GM12878 (cell line): ENCODE measurements around the gene KIZ. TPM values are rescaled to one million over a fixed set of nuclear protein-coding genes. Genes with fewer than 3 reads are reported as not detected.

Experiments used
- ATAC-seq: fragments of 200-7000 bp; cut with Tn5 transposase; 3 replicates; pipeline ENCODE4 v1.9.1; 2020; ENCODE audit warnings: mild to moderate bottlenecking, moderate library complexity
- BruUV-seq: library from RNA; stranded (reverse); fragments of 400-500 nt; replicated peaks from 2 replicates; lab custom pipeline; 2021; lab: Mats Ljungman, UMichigan
- CTCF ChIA-PET: fragments of 300-600 bp; sonication (Branson Sonifier 250); formaldehyde crosslinking; extraction: SDS; loops from one replicate; lab custom pipeline; 2021; ENCODE audit warnings: inconsistent platforms; lab: Yijun Ruan, JAX
- POLR2A ChIA-PET: fragments of 350-600 bp; formaldehyde crosslinking; extraction: SDS; loops from one replicate; lab custom pipeline; 2021; ENCODE audit warnings: inconsistent platforms; lab: Charles Lee
- RAD21 ChIA-PET: fragments of 300-600 bp; sonication (Branson Sonifier 250); formaldehyde crosslinking; loops from one replicate; lab custom pipeline; 2023; ENCODE audit warnings: antibody characterized with exemption; ENCODE audit not compliant: unreplicated experiment; lab: Charles Lee
- SMC1A ChIA-PET: fragments of 300-600 bp; sonication (Branson Sonifier 250); formaldehyde crosslinking; loops from one replicate; lab custom pipeline; 2023; ENCODE audit not compliant: unreplicated experiment, uncharacterized antibody; lab: Charles Lee
- DNase-seq: peaks from one replicate; pipeline ENCODE4 v3.0.0-alpha.2; 2011; ENCODE audit warnings: low read depth, low spot score
- FAIRE-seq: peaks from 3 replicates; lab custom pipeline; 2011; peaks lifted over from hg19 to GRCh38; lab: Jason Lieb, UNC
- H2AFZ ChIP-seq: 2 replicates; pipeline ENCODE4 v1.6.0; 2011; ENCODE audit warnings: low read depth, low read length, control low read depth; ENCODE audit not compliant: control insufficient read depth
- H3K27ac ChIP-seq: 2 replicates; pipeline ENCODE4 v1.5.1; 2011; ENCODE audit warnings: control low read depth; ENCODE audit not compliant: control insufficient read depth, insufficient read depth
- H3K27me3 ChIP-seq, 2 experiments: replicated peaks in 1 of 2; 2 replicates each; pipeline versions ENCODE4 v1.6.0 to v1.6.1; 2011; ENCODE audit warnings: low read length in 1 of 2; ENCODE audit not compliant: control insufficient read depth in 2 of 2, insufficient read depth in 2 of 2
- H3K36me3 ChIP-seq, 2 experiments: 2 replicates each; pipeline ENCODE4 v1.5.1; 2011; ENCODE audit warnings: low read length in 1 of 2; ENCODE audit not compliant: control insufficient read depth in 2 of 2, insufficient read depth in 2 of 2
- H3K4me1 ChIP-seq: 2 replicates; pipeline ENCODE4 v1.6.1; 2011; ENCODE audit warnings: mild to moderate bottlenecking, low read length, moderate library complexity, mixed read lengths; ENCODE audit not compliant: control insufficient read depth, insufficient read depth
- H3K4me2 ChIP-seq: 2 replicates; pipeline ENCODE4 v1.6.0; 2011; ENCODE audit warnings: control low read depth; ENCODE audit not compliant: control insufficient read depth, insufficient read depth
- H3K4me3 ChIP-seq: fragments of 200-600 bp; sonication (generic); 2 replicates; pipeline ENCODE4 v1.5.1; 2016
- H3K79me2 ChIP-seq: 2 replicates; pipeline ENCODE4 v1.6.0; 2011; ENCODE audit warnings: low read length; ENCODE audit not compliant: control insufficient read depth, insufficient read depth
- H3K9ac ChIP-seq: 2 replicates; pipeline ENCODE4 v1.8.0; 2011; ENCODE audit warnings: low read length, control low read depth, mixed read lengths; ENCODE audit not compliant: control insufficient read depth, insufficient read depth
- H3K9me3 ChIP-seq: replicated peaks from 3 replicates; pipeline ENCODE4 v1.5.1; 2011; ENCODE audit warnings: mild to moderate bottlenecking, low read length; ENCODE audit not compliant: control insufficient read depth, insufficient read depth
- H4K20me1 ChIP-seq: 2 replicates; pipeline ENCODE4 v1.6.0; 2011; ENCODE audit not compliant: control insufficient read depth, insufficient read depth
- EP300 ChIP-seq, 2 experiments: fragments of 150-350 bp in 1 of 2; IDR thresholded peaks; 2 replicates each; pipeline ENCODE4 v1.6.1; 2011 to 2012; ENCODE audit warnings: low read depth in 2 of 2, low read length in 2 of 2, borderline replicate concordance in 1 of 2, improper control_type of control experiment in 1 of 2, inconsistent platforms in 1 of 2; ENCODE audit not compliant: control insufficient read depth in 1 of 2
- NBN ChIP-seq: fragments of 450-650 bp; IDR thresholded peaks from 2 replicates; pipeline ENCODE4 v1.6.1; 2016
- NR2C2 ChIP-seq: IDR thresholded peaks from 2 replicates; pipeline ENCODE4 v1.6.1; 2011; ENCODE audit warnings: borderline replicate concordance, low read depth; ENCODE audit not compliant: control insufficient read depth, insufficient read length
- WGBS: methylation state at CpG from one replicate; pipeline ENCODE4 v1.1.6; 2016; ENCODE audit warnings: low lambda C conversion rate; ENCODE audit not compliant: insufficient replicate concordance, insufficient coverage; ENCODE audit errors: missing lambda C conversion rate; 5-methylcytosine and 5-hydroxymethylcytosine counted together
- in situ Hi-C: fragments of 300-500 bp; cut with MboI; formaldehyde crosslinking; loops from 9 replicates; pipeline ENCODE4 v1.14.3; 2018; ENCODE audit warnings: mixed read lengths
- intact Hi-C: fragments of 100-400 bp; cut with micrococcal nuclease; formaldehyde crosslinking; loops from one replicate; pipeline ENCODE4 v1.14.2; 2022; ENCODE audit not compliant: unreplicated experiment
- polyA plus RNA-seq, 11 experiments: library from polyadenylated mRNA; depleted of rRNA in 4 of 11; unstranded in 6 of 11; stranded (reverse) in 5 of 11; fragments of >200 nt; fragmentation: Nextera tagmentation in 4 of 11; fragmentation: Illumina TruSeq in 1 of 11; extraction: Ambion mirVana in 4 of 11; extraction: Trizol in 1 of 11; gene quantifications; 1 replicate in 1 of 11; 2 replicates in 10 of 11; pipeline versions ENCODE4 v1.2.1 to v1.2.3, GENCODE V29; 2011 to 2016; ENCODE audit warnings: inconsistent platforms in 2 of 11, missing spikeins in 2 of 11, low read depth in 1 of 11
- total RNA-seq, 4 experiments: library from RNA; depleted of rRNA in 3 of 4; stranded (reverse); fragments of >200 nt in 3 of 4; fragmentation: Illumina TruSeq in 1 of 4; extraction: Trizol in 1 of 4; gene quantifications; 2 replicates each; pipeline versions ENCODE4 v1.2.1 to v1.2.3, GENCODE V29; 2013 to 2021
- TF ChIP-seq, protein P1 (sequence below): IDR thresholded peaks from 2 replicates; pipeline ENCODE4 v1.6.1; 2011; ENCODE audit warnings: borderline replicate concordance, low read depth, mild to moderate bottlenecking, moderate library complexity, low read length; ENCODE audit not compliant: insufficient read depth, poor library complexity, severe bottlenecking

KIZ gene
- total and polyA plus RNA-seq, 10 of the 15 experiments (the other 5 are each of a cell fraction or from before 2014, with no cell fraction given), result 2.7 to 11.0 (median 7.3) TPM

DNA sequence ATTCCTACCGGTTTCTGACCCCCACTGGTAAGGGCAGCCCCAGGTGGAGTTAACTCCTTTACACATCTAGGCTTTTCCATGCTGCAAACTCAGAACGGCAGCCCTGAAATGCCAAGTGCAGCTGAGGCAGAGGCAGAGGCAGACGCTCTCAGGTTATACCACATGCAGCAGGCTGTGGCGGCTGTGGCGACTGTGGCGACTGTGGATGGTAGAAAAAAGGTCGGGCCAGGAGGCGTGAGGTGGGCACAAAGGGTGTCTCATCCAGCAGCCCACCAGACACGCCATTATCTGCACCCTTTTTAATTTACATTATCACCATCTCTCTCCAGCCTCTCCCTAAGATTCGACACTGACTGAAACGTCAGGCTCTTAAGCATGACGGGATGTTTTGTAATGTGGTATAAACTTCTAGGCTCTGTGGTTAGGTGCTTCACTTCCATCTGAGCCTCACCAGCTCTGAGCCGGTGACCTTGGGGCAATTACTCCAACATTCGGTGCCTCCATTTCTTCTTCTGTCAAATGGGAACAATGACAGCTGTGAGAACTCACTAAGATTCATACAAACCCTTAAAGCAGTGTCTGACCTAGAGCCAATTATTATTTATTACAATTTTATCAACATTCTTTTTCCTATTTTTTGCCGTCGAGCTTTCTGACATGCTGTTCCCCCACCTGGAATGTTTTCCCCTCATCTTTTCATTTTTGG lies 8.2 kb downstream of the KIZ start:
- Histone ChIP-seq H3K9me3 (no peaks in the 10 kb centered on the region), H3K4me3 (no peak overlapping the region), H3K36me3 (peaks cover 0 to 2% of the 10 kb centered on the region in 2 experiments; a peak in 1 of 4 replicates), H4K20me1 (no peaks in the 10 kb centered on the region), H3K4me1 (peaks cover 5% of the 10 kb centered on the region), H3K9ac (no peak overlapping the region), H3K4me2 (no peak overlapping the region), H3K79me2 (no peaks in the 10 kb centered on the region), H3K27me3 (no peaks in the 10 kb centered on the region), H3K27ac (no peak overlapping the region), H2AFZ (no peak overlapping the region)
- CTCF ChIA-PET, result no interaction called here
- WGBS, result 98% methylated on average over 16 of the region's 16 CpGs
- FAIRE-seq, result no peak
- DNase-seq, result no peak
- POLR2A ChIA-PET, result no interaction called here
- no TSS peak for BruUV-seq
- in situ Hi-C loops, result no loop called here
- intact Hi-C loops, result no loop called here
- TF ChIP-seq EP300 (IDR thresholded peaks at IDR 0.05; ENCODE audit: borderline replicate concordance in 1 of 2, control insufficient read depth in 1 of 2, low read depth in 2 of 2, low read length in 2 of 2) (no peak), NR2C2 (no peak), NBN (no peak)
- TF ChIP-seq, protein P1, sequence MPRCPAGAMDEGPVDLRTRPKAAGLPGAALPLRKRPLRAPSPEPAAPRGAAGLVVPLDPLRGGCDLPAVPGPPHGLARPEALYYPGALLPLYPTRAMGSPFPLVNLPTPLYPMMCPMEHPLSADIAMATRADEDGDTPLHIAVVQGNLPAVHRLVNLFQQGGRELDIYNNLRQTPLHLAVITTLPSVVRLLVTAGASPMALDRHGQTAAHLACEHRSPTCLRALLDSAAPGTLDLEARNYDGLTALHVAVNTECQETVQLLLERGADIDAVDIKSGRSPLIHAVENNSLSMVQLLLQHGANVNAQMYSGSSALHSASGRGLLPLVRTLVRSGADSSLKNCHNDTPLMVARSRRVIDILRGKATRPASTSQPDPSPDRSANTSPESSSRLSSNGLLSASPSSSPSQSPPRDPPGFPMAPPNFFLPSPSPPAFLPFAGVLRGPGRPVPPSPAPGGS, result no peak
- RAD21 ChIA-PET, result no interaction called here
- SMC1A ChIA-PET, result interaction anchor here (0.8 to 1.2 kb wide), 2 partner anchors 7 to 38 kb away, joined by 3 to 4 read pairs; no protein-coding TSS in a partner anchor
- no peak for ATAC-seq
